ENCODE data around the gene TMEM72. TPM values are rescaled to one million over a fixed set of nuclear protein-coding genes. Genes with fewer than 3 reads are reported as not detected.

Gene TMEM72
- total and polyA plus RNA-seq, 2 of the 13 experiments (the other 11 are each of a cell fraction or from before 2014, with no cell fraction given) = 0.04 TPM; not detected in 1

DNA sequence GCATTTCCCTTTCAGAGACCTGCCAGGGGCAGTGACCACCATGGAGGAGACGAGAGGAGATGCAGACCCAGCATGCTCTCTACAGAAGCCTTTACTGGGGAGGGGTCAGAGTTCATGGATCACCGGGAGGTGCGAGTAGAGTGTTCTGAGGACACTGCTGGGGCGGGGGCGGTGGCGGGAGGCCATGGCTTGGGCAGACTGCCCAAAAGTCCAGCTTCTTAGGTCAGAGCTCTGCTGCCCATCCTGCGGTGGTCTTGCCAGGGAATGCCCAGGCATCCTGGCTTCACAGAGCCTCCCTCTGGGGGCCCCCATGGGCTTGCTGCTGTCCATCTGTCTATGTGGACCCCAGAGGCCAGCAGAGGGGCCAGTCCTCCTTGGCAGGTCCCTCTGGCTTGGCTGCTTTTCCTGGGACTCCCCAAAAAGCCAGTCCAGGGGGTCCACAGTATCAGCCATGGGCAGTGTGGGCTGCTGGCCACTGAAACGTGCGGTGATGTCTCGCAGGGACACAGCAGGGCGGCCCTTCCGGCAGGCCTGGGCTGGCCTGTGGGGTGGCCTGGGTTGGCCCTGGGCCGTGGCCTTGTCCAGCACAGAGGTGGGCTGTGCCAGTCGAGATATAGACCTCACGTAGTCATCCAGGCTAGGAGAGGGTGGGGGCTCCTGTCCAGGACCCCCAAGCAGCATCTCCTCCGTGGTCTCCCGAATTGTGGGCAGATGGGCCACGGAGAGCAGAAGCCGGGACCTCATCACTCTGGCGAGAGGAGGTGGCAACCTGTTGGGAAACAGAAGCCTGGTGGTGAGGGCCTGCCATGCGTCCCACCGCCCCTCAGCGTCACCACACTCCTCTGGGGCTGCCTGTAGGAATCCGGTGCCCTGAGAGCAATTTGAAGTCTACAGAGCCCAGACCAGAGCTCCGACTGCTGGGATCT lies 66.4 kb downstream of the TMEM72 start (continued):
- TF ChIP-seq ZNF317 (CRISPR knock-in tag; IDR thresholded peaks at IDR 0.05) (no peak), ZBTB38 (CRISPR knock-in tag; IDR thresholded peaks at IDR 0.05) (peak; percentile 75), WIZ (CRISPR knock-in tag; IDR thresholded peaks at IDR 0.05) (no peak), NR2F1 (CRISPR knock-in tag; IDR thresholded peaks at IDR 0.05) (no peak), MBD4 (IDR thresholded peaks at IDR 0.05; ENCODE audit: borderline replicate concordance, low read length) (no peak), ZNF432 (CRISPR knock-in tag; IDR thresholded peaks at IDR 0.05; ENCODE audit: borderline replicate concordance) (no peak), HNRNPL (IDR thresholded peaks at IDR 0.05; ENCODE audit: low read depth, low read length) (peak; percentile 94), XRCC5 (optimal IDR thresholded peaks at IDR 0.05; ENCODE audit: low read length) (no peak), SYNCRIP (IDR thresholded peaks at IDR 0.05; ENCODE audit: insufficient read depth, low read depth, low read length) (no peak), RARA (CRISPR knock-in tag; IDR thresholded peaks at IDR 0.05) (peak; percentile 26), HNRNPH1 (optimal IDR thresholded peaks at IDR 0.05; ENCODE audit: low read depth, low read length) (no peak), YEATS4 (CRISPR knock-in tag; IDR thresholded peaks at IDR 0.05; ENCODE audit: borderline replicate concordance) (no peak; the same call in 1 of the 2 replicates), ATF7 (IDR thresholded peaks at IDR 0.05) (no peak), ATF7 (CRISPR knock-in tag; IDR thresholded peaks at IDR 0.05) (no peak), ZSCAN31 (CRISPR knock-in tag; IDR thresholded peaks at IDR 0.05; ENCODE audit: low read depth) (no peak), ZNF430 (CRISPR knock-in tag; IDR thresholded peaks at IDR 0.05) (0 out of 2 replicates have a peak, but pooled peaks have one; percentile 14)
- TF ChIP-seq, protein P1, sequence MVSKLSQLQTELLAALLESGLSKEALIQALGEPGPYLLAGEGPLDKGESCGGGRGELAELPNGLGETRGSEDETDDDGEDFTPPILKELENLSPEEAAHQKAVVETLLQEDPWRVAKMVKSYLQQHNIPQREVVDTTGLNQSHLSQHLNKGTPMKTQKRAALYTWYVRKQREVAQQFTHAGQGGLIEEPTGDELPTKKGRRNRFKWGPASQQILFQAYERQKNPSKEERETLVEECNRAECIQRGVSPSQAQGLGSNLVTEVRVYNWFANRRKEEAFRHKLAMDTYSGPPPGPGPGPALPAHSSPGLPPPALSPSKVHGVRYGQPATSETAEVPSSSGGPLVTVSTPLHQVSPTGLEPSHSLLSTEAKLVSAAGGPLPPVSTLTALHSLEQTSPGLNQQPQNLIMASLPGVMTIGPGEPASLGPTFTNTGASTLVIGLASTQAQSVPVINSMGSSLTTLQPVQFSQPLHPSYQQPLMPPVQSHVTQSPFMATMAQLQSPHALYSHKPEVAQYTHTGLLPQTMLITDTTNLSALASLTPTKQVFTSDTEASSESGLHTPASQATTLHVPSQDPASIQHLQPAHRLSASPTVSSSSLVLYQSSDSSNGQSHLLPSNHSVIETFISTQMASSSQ (IDR thresholded peaks at IDR 0.05; ENCODE audit: low read depth) = no peak
- TF ChIP-seq, protein P1 (CRISPR knock-in tag; IDR thresholded peaks at IDR 0.05; ENCODE audit: borderline replicate concordance) = no peak; the same call in 1 of the 2 replicates
- TF ChIP-seq, protein P2, sequence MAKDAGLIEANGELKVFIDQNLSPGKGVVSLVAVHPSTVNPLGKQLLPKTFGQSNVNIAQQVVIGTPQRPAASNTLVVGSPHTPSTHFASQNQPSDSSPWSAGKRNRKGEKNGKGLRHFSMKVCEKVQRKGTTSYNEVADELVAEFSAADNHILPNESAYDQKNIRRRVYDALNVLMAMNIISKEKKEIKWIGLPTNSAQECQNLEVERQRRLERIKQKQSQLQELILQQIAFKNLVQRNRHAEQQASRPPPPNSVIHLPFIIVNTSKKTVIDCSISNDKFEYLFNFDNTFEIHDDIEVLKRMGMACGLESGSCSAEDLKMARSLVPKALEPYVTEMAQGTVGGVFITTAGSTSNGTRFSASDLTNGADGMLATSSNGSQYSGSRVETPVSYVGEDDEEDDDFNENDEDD (CRISPR knock-in tag; IDR thresholded peaks at IDR 0.05; ENCODE audit: borderline replicate concordance) = no peak
- TF ChIP-seq, protein P3, sequence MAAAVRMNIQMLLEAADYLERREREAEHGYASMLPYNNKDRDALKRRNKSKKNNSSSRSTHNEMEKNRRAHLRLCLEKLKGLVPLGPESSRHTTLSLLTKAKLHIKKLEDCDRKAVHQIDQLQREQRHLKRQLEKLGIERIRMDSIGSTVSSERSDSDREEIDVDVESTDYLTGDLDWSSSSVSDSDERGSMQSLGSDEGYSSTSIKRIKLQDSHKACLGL (CRISPR knock-in tag; IDR thresholded peaks at IDR 0.05) = no peak
- TF ChIP-seq, protein P4, sequence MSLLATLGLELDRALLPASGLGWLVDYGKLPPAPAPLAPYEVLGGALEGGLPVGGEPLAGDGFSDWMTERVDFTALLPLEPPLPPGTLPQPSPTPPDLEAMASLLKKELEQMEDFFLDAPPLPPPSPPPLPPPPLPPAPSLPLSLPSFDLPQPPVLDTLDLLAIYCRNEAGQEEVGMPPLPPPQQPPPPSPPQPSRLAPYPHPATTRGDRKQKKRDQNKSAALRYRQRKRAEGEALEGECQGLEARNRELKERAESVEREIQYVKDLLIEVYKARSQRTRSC (CRISPR knock-in tag; IDR thresholded peaks at IDR 0.05; ENCODE audit: low read depth) = no peak
- TF ChIP-seq, protein P5, sequence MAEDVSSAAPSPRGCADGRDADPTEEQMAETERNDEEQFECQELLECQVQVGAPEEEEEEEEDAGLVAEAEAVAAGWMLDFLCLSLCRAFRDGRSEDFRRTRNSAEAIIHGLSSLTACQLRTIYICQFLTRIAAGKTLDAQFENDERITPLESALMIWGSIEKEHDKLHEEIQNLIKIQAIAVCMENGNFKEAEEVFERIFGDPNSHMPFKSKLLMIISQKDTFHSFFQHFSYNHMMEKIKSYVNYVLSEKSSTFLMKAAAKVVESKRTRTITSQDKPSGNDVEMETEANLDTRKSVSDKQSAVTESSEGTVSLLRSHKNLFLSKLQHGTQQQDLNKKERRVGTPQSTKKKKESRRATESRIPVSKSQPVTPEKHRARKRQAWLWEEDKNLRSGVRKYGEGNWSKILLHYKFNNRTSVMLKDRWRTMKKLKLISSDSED (CRISPR knock-in tag; IDR thresholded peaks at IDR 0.05) = no peak
